K562 (cell line): ENCODE measurements around the gene AGXT. TPM values are rescaled to one million over a fixed set of nuclear protein-coding genes. Genes with fewer than 3 reads are reported as not detected.

ENCODE experiments used
- ATAC-seq: fragments of 200-7000 bp; cut with Tn5 transposase; 3 replicates; pipeline ENCODE4 v1.9.1; 2020; ENCODE audit warnings: moderate library complexity
- BruUV-seq: library from RNA; stranded (reverse); fragments of 400-500 nt; replicated peaks from 2 replicates; lab custom pipeline; 2021; lab: Mats Ljungman, UMichigan
- CTCF ChIA-PET: fragments of 300-600 bp; formaldehyde crosslinking; extraction: SDS; loops from one replicate; lab custom pipeline; 2021; ENCODE audit warnings: low intra/inter-chr PET ratio; lab: Yijun Ruan, JAX
- POLR2A ChIA-PET: fragments of 300-600, 350-650 bp; sonication (Branson Sonifier 250); formaldehyde crosslinking; extraction: SDS; loops from one replicate; lab custom pipeline; 2021; ENCODE audit warnings: antibody characterized with exemption, inconsistent platforms; lab: Yijun Ruan, JAX
- DNase-seq, 4 experiments: peaks; one replicate each; pipeline versions ENCODE4 v3.0.0 to v3.0.0-alpha.2; 2011 to 2018; ENCODE audit warnings: low spot score in 3 of 4, mixed read lengths in 3 of 4; ENCODE audit errors: extremely low read depth in 1 of 4
- FAIRE-seq: peaks from 2 replicates; lab custom pipeline; 2011; peaks lifted over from hg19 to GRCh38; lab: Jason Lieb, UNC
- H2AFZ ChIP-seq: 2 replicates; pipeline ENCODE4 v1.6.0; 2011; ENCODE audit warnings: low read depth, low read length, control low read depth, inconsistent platforms
- H3K27ac ChIP-seq: fragments of 200-600 bp; 3 replicates; pipeline ENCODE4 v1.8.0; 2011; ENCODE audit warnings: low read depth, mild to moderate bottlenecking, control low read depth, inconsistent platforms, low read length, moderate library complexity, mixed read lengths; ENCODE audit errors: extremely low read depth
- H3K27me3 ChIP-seq, 2 experiments: fragments of 300-600 bp in 1 of 2; 2 replicates in 1 of 2; 3 replicates in 1 of 2; pipeline versions ENCODE4 v1.6.0 to v1.8.0; 2011; ENCODE audit warnings: inconsistent platforms in 2 of 2, low read length in 2 of 2, mild to moderate bottlenecking in 1 of 2, mixed read lengths in 1 of 2, moderate library complexity in 1 of 2; ENCODE audit not compliant: control insufficient read depth in 2 of 2, insufficient read depth in 2 of 2
- H3K36me3 ChIP-seq: fragments of 300-600 bp; 3 replicates; pipeline ENCODE4 v1.8.0; 2011; ENCODE audit warnings: mild to moderate bottlenecking, low read length, inconsistent platforms; ENCODE audit not compliant: control insufficient read depth, insufficient read depth
- H3K4me1 ChIP-seq, 2 experiments: fragments of 200-600 bp in 1 of 2; replicated peaks in 1 of 2; 2 replicates in 1 of 2; 3 replicates in 1 of 2; pipeline versions ENCODE4 v1.5.1 to v1.8.0; 2011; ENCODE audit warnings: inconsistent platforms in 2 of 2, low read length in 2 of 2, mild to moderate bottlenecking in 1 of 2, mixed read lengths in 1 of 2, moderate library complexity in 1 of 2; ENCODE audit not compliant: control insufficient read depth in 2 of 2, insufficient read depth in 2 of 2
- H3K4me2 ChIP-seq: 2 replicates; pipeline ENCODE4 v1.6.1; 2011; ENCODE audit warnings: low read length, control low read depth, inconsistent platforms, mixed read lengths; ENCODE audit not compliant: insufficient read depth
- H3K4me3 ChIP-seq: fragments of 200-600 bp; sonication (generic), shearing (Covaris generic); 2 replicates; pipeline ENCODE4 v1.5.1; 2016; ENCODE audit warnings: control low read depth, inconsistent platforms
- H3K79me2 ChIP-seq: fragments of 200-600 bp; 3 replicates; pipeline ENCODE4 v1.8.0; 2011; ENCODE audit warnings: low read length, inconsistent platforms; ENCODE audit not compliant: control insufficient read depth, insufficient read depth
- H3K9ac ChIP-seq, 2 experiments: 2 replicates each; pipeline versions ENCODE4 v1.6.0 to v1.6.1; 2011; ENCODE audit warnings: low read depth in 2 of 2, low read length in 2 of 2, control low read depth in 1 of 2, inconsistent platforms in 1 of 2, mild to moderate bottlenecking in 1 of 2, mixed read lengths in 1 of 2; ENCODE audit not compliant: insufficient read depth in 1 of 2
- H3K9me1 ChIP-seq: one replicate; pipeline ENCODE4 v1.6.0; 2011; ENCODE audit warnings: inconsistent platforms, mild to moderate bottlenecking, low read length, moderate library complexity; ENCODE audit not compliant: control insufficient read depth, insufficient read depth
- H3K9me3 ChIP-seq: replicated peaks from 2 replicates; pipeline ENCODE4 v1.5.1; 2011; ENCODE audit warnings: low read depth, low read length, inconsistent platforms; ENCODE audit not compliant: control insufficient read depth, insufficient read depth
- H4K20me1 ChIP-seq: replicated peaks from 2 replicates; pipeline ENCODE4 v1.6.1; 2011; ENCODE audit warnings: low read length, inconsistent platforms, mixed read lengths; ENCODE audit not compliant: control insufficient read depth, insufficient read depth
- CHD4 ChIP-seq: fragments of 200-600 bp; sonication (generic); IDR thresholded peaks from 3 replicates; pipeline ENCODE4 v1.6.1; 2012; ENCODE audit warnings: low read depth, mild to moderate bottlenecking, mixed read lengths, low read length, inconsistent platforms; ENCODE audit not compliant: insufficient read depth, insufficient replicate concordance, poor library complexity, severe bottlenecking
- EZH2 ChIP-seq: IDR thresholded peaks from 2 replicates; pipeline ENCODE4 v1.6.1; 2012; ENCODE audit warnings: low read depth, mild to moderate bottlenecking, inconsistent platforms, low read length, borderline replicate concordance
- FOXA1 ChIP-seq: fragments of 450-650 bp; IDR thresholded peaks from 2 replicates; pipeline ENCODE4 v1.6.1; 2016; ENCODE audit warnings: mild to moderate bottlenecking, borderline replicate concordance
- FOXK1 ChIP-seq: sonication (generic); formaldehyde crosslinking; IDR thresholded peaks from 2 replicates; pipeline ENCODE4 v1.8.0; 2022; ENCODE audit warnings: missing genetic modification reagents, mild to moderate bottlenecking, borderline replicate concordance
- GATAD2B ChIP-seq: fragments of 450-650 bp; IDR thresholded peaks from 2 replicates; pipeline ENCODE4 v1.6.1; 2017; ENCODE audit warnings: mild to moderate bottlenecking, borderline replicate concordance
- IRF2 ChIP-seq: sonication (generic); formaldehyde crosslinking; IDR thresholded peaks from 2 replicates; pipeline ENCODE4 v1.8.1; 2022; ENCODE audit warnings: mild to moderate bottlenecking, missing genetic modification reagents
- MBD2 ChIP-seq: sonication (generic); IDR thresholded peaks from 2 replicates; pipeline ENCODE4 v1.6.1; 2016; ENCODE audit warnings: low read depth, borderline replicate concordance
- ZNF395 ChIP-seq: fragments of 200-800 bp; sonication (Bioruptor generic); IDR thresholded peaks from 2 replicates; pipeline ENCODE4 v1.6.1; 2017; ENCODE audit warnings: missing genetic modification characterization, missing compliant biosample characterization
- WGBS: fragments of 100-300 bp; shearing (Covaris generic); methylation state at CpG from one replicate; pipeline ENCODE4 v1.1.6; 2016; ENCODE audit warnings: low coverage, mixed read lengths; ENCODE audit not compliant: insufficient coverage; ENCODE audit errors: missing lambda C conversion rate; 5-methylcytosine and 5-hydroxymethylcytosine counted together
- in situ Hi-C: fragments of 300-500 bp; cut with MboI; formaldehyde crosslinking; loops from 4 replicates; pipeline ENCODE4 v1.15.0; 2018; ENCODE audit warnings: inconsistent platforms, mixed read lengths
- intact Hi-C: fragments of 100-400 bp; cut with micrococcal nuclease; formaldehyde crosslinking; loops from 2 replicates; pipeline ENCODE4 v1.14.2; 2022
- polyA plus RNA-seq, 8 experiments: library from polyadenylated mRNA; depleted of rRNA in 4 of 8; stranded (reverse) in 5 of 8; unstranded in 3 of 8; fragments of >200 nt; fragmentation: Nextera tagmentation in 2 of 8; fragmentation: Illumina TruSeq in 1 of 8; extraction: Ambion mirVana in 2 of 8; extraction: Trizol in 1 of 8; gene quantifications; 2 replicates each; pipeline versions ENCODE4 v1.2.1 to v1.2.3, GENCODE V29; 2011 to 2014; ENCODE audit warnings: inconsistent platforms in 1 of 8, missing spikeins in 1 of 8
- total RNA-seq, 7 experiments: library from RNA; depleted of rRNA in 6 of 7; stranded (reverse); fragments of >200 nt in 6 of 7; fragmentation: Illumina TruSeq in 2 of 7; extraction: Trizol in 2 of 7; gene quantifications; 2 replicates each; pipeline versions ENCODE4 v1.2.1 to v1.2.3, GENCODE V29; 2011 to 2021; ENCODE audit warnings: low replicate concordance in 1 of 7

AGXT gene
- total and polyA plus RNA-seq, 9 of the 15 experiments (the other 6 are each of a cell fraction or from before 2014, with no cell fraction given), result 0.18 TPM; not detected in 8

DNA sequence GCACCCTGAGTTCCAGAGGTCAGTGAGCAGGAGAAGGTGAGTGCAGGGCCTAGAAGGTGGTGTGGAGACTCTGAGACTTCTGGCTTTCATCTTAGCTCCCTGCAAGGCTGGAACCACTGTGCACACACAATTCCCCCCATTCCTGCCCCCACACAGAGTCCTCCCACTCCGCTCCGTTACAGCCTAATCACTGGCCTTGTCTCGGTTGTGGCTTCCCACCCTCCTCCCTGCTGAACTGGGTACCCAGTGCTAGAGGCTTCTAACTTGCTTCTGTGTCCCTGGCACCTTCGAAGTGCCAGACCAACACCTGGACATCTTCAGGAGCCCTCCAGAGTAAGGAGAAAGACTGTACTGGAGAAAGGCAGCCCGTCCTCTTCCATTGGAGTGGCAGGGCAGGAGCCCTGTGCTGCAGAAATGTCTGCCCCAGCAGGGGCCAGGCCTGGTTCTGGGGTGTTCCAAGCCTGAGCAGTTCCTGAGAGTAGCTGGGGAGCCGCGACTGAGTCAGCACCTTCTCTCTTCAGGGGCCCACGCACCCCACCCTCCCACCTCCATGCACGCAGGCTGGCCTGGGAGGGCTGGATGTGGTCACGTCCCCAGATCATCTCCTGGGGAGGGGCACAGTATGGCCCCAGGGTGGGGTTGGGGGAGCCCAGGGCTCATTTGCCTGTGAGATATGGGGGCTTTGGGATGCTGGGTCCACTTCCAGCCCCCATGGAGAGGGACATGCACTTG lies 60.9 kb downstream of the AGXT start:
- intact Hi-C loops, result no loop called here
- ATAC-seq, result no peak
- no peak overlapping the region for H3K9ac ChIP-seq
- H3K79me2 ChIP-seq, result no peaks in the 10 kb centered on the region
- H3K36me3 ChIP-seq, result no peaks in the 10 kb centered on the region
- POLR2A ChIA-PET, result no interaction called here
- H3K4me1 ChIP-seq, result peaks cover 0 to 7% of the 10 kb centered on the region in 2 experiments; a peak in 2 of 5 replicates
- no peaks in the 10 kb centered on the region for H3K9me3 ChIP-seq
- H2AFZ ChIP-seq, result no peak overlapping the region
- no peak for FAIRE-seq
- H4K20me1 ChIP-seq, result no peaks in the 10 kb centered on the region
- TF ChIP-seq CHD4 (no peak), FOXK1 (CRISPR knock-in tag) (no peak), FOXA1 (no peak), GATAD2B (no peak), EZH2 (no peak), MBD2 (no peak), ZNF395 (CRISPR knock-in tag) (no peak), IRF2 (CRISPR knock-in tag) (no peak)
- H3K27me3 ChIP-seq, result peaks cover 0 to 66% of the 10 kb centered on the region in 2 experiments; a peak in 3 of 5 replicates
- H3K9me1 ChIP-seq, result no peaks in the 10 kb centered on the region
- no peak overlapping the region for H3K4me2 ChIP-seq
- no TSS peak for BruUV-seq
- WGBS, result 7% methylated on average over 6 of the region's 10 CpGs
- no peak overlapping the region for H3K4me3 ChIP-seq
- CTCF ChIA-PET, result no interaction called here
- in situ Hi-C loops, result no loop called here
- H3K27ac ChIP-seq, result no peak overlapping the region
- no peak for DNase-seq

Other genes starting within 250 kb of the AGXT start
Only the 7 nearest of the 8 such genes appear.
- not detected in 2 replicates for gene AQP12B, start 185.9 kb upstream of the AGXT start, total RNA-seq (2014; rRNA removed)
- not detected in 2 replicates for gene AQP12B, start 185.9 kb upstream of the AGXT start, total RNA-seq (2014; rRNA removed; fragmentation: Illumina TruSeq; extraction: Trizol)
- gene AQP12B, start 185.9 kb upstream of the AGXT start, total RNA-seq (2015; rRNA removed; fragmentation: Illumina TruSeq; extraction: Trizol), result not detected in 2 replicates
- not detected in 2 replicates for gene AQP12B, start 185.9 kb upstream of the AGXT start, total RNA-seq (2021)
- not detected in 2 replicates for gene AQP12B, start 185.9 kb upstream of the AGXT start, polyA plus RNA-seq (2011; rRNA removed)
- not detected in 2 replicates for gene AQP12B, start 185.9 kb upstream of the AGXT start, polyA plus RNA-seq (2014; fragmentation: Illumina TruSeq; extraction: Trizol)
- gene AQP12B, start 185.9 kb upstream of the AGXT start, polyA plus RNA-seq (2014; fragmentation: Nextera tagmentation; extraction: Ambion mirVana), result not detected
- not detected in 2 replicates for gene AQP12B, start 185.9 kb upstream of the AGXT start, polyA plus RNA-seq (2014; rRNA removed)
- gene AQP12A, start 177.0 kb upstream of the AGXT start, total RNA-seq (2014; rRNA removed), result not detected in 2 replicates
- gene AQP12A, start 177.0 kb upstream of the AGXT start, total RNA-seq (2014; rRNA removed; fragmentation: Illumina TruSeq; extraction: Trizol), result not detected in 2 replicates
- gene AQP12A, start 177.0 kb upstream of the AGXT start, total RNA-seq (2015; rRNA removed; fragmentation: Illumina TruSeq; extraction: Trizol), result not detected in 2 replicates
- gene AQP12A, start 177.0 kb upstream of the AGXT start, total RNA-seq (2021), result not detected in 2 replicates
- not detected in 2 replicates for gene AQP12A, start 177.0 kb upstream of the AGXT start, polyA plus RNA-seq (2011; rRNA removed)
- not detected in 2 replicates for gene AQP12A, start 177.0 kb upstream of the AGXT start, polyA plus RNA-seq (2014; fragmentation: Illumina TruSeq; extraction: Trizol)
- not detected for gene AQP12A, start 177.0 kb upstream of the AGXT start, polyA plus RNA-seq (2014; fragmentation: Nextera tagmentation; extraction: Ambion mirVana)
- gene AQP12A, start 177.0 kb upstream of the AGXT start, polyA plus RNA-seq (2014; rRNA removed), result not detected in 2 replicates
- gene KIF1A, start 48.6 kb upstream of the AGXT start, total RNA-seq (2014; rRNA removed), result 0.29 and 0.59 TPM in 2 replicates
- gene KIF1A, start 48.6 kb upstream of the AGXT start, total RNA-seq (2014; rRNA removed; fragmentation: Illumina TruSeq; extraction: Trizol), result 0.33 TPM in 1 of 2 replicates, not detected in the other
- 0.07 and 0.11 TPM in 2 replicates for gene KIF1A, start 48.6 kb upstream of the AGXT start, total RNA-seq (2015; rRNA removed; fragmentation: Illumina TruSeq; extraction: Trizol)
- gene KIF1A, start 48.6 kb upstream of the AGXT start, total RNA-seq (2021), result 0.94 and 1.4 TPM in 2 replicates
- 0.39 and 0.45 TPM in 2 replicates for gene KIF1A, start 48.6 kb upstream of the AGXT start, polyA plus RNA-seq (2011; rRNA removed)
- 0.39 and 1.1 TPM in 2 replicates for gene KIF1A, start 48.6 kb upstream of the AGXT start, polyA plus RNA-seq (2014; fragmentation: Illumina TruSeq; extraction: Trizol)
- gene KIF1A, start 48.6 kb upstream of the AGXT start, polyA plus RNA-seq (2014; fragmentation: Nextera tagmentation; extraction: Ambion mirVana), result not detected
- 0.12 and 0.15 TPM in 2 replicates for gene KIF1A, start 48.6 kb upstream of the AGXT start, polyA plus RNA-seq (2014; rRNA removed)
- not detected in 2 replicates for gene MAB21L4, start 27.3 kb downstream of the AGXT start, total RNA-seq (2014; rRNA removed)
- not detected in 2 replicates for gene MAB21L4, start 27.3 kb downstream of the AGXT start, total RNA-seq (2014; rRNA removed; fragmentation: Illumina TruSeq; extraction: Trizol)
- not detected in 2 replicates for gene MAB21L4, start 27.3 kb downstream of the AGXT start, total RNA-seq (2015; rRNA removed; fragmentation: Illumina TruSeq; extraction: Trizol)
- gene MAB21L4, start 27.3 kb downstream of the AGXT start, total RNA-seq (2021), result not detected in 2 replicates
- gene MAB21L4, start 27.3 kb downstream of the AGXT start, polyA plus RNA-seq (2011; rRNA removed), result 0.05 TPM in 1 of 2 replicates, not detected in the other
- gene MAB21L4, start 27.3 kb downstream of the AGXT start, polyA plus RNA-seq (2014; fragmentation: Illumina TruSeq; extraction: Trizol), result 0.07 TPM in 1 of 2 replicates, not detected in the other
- not detected for gene MAB21L4, start 27.3 kb downstream of the AGXT start, polyA plus RNA-seq (2014; fragmentation: Nextera tagmentation; extraction: Ambion mirVana)
- 0.03 TPM in 1 of 2 replicates, not detected in the other for gene MAB21L4, start 27.3 kb downstream of the AGXT start, polyA plus RNA-seq (2014; rRNA removed)
- gene CROCC2, start 37.5 kb downstream of the AGXT start, total RNA-seq (2014; rRNA removed), result not detected in 2 replicates
- not detected in 2 replicates for gene CROCC2, start 37.5 kb downstream of the AGXT start, total RNA-seq (2014; rRNA removed; fragmentation: Illumina TruSeq; extraction: Trizol)
- gene CROCC2, start 37.5 kb downstream of the AGXT start, total RNA-seq (2015; rRNA removed; fragmentation: Illumina TruSeq; extraction: Trizol), result not detected in 2 replicates
- not detected in 2 replicates for gene CROCC2, start 37.5 kb downstream of the AGXT start, total RNA-seq (2021)
- not detected in 2 replicates for gene CROCC2, start 37.5 kb downstream of the AGXT start, polyA plus RNA-seq (2011; rRNA removed)
- gene CROCC2, start 37.5 kb downstream of the AGXT start, polyA plus RNA-seq (2014; fragmentation: Illumina TruSeq; extraction: Trizol), result not detected in 2 replicates
- gene CROCC2, start 37.5 kb downstream of the AGXT start, polyA plus RNA-seq (2014; fragmentation: Nextera tagmentation; extraction: Ambion mirVana), result not detected
- gene CROCC2, start 37.5 kb downstream of the AGXT start, polyA plus RNA-seq (2014; rRNA removed), result not detected in 2 replicates
- gene SNED1, start 129.8 kb downstream of the AGXT start, total RNA-seq (2014; rRNA removed), result not detected in 2 replicates
- not detected in 2 replicates for gene SNED1, start 129.8 kb downstream of the AGXT start, total RNA-seq (2014; rRNA removed; fragmentation: Illumina TruSeq; extraction: Trizol)
- not detected in 2 replicates for gene SNED1, start 129.8 kb downstream of the AGXT start, total RNA-seq (2015; rRNA removed; fragmentation: Illumina TruSeq; extraction: Trizol)
- 0.02 and 0.07 TPM in 2 replicates for gene SNED1, start 129.8 kb downstream of the AGXT start, total RNA-seq (2021)
- 0.06 TPM in 1 of 2 replicates, not detected in the other for gene SNED1, start 129.8 kb downstream of the AGXT start, polyA plus RNA-seq (2011; rRNA removed)
- not detected in 2 replicates for gene SNED1, start 129.8 kb downstream of the AGXT start, polyA plus RNA-seq (2014; fragmentation: Illumina TruSeq; extraction: Trizol)
- under 1 TPM; 0.03 to 0.04 TPM for gene SNED1, start 129.8 kb downstream of the AGXT start, polyA plus RNA-seq (2014; fragmentation: Nextera tagmentation; extraction: Ambion mirVana)
- 0.03 TPM in 1 of 2 replicates, not detected in the other for gene SNED1, start 129.8 kb downstream of the AGXT start, polyA plus RNA-seq (2014; rRNA removed)
- 15.6 and 19.7 TPM in 2 replicates for gene MTERF4, start 233.5 kb downstream of the AGXT start, total RNA-seq (2014; rRNA removed)
- 21.2 and 25.4 TPM in 2 replicates for gene MTERF4, start 233.5 kb downstream of the AGXT start, total RNA-seq (2014; rRNA removed; fragmentation: Illumina TruSeq; extraction: Trizol)
- gene MTERF4, start 233.5 kb downstream of the AGXT start, total RNA-seq (2015; rRNA removed; fragmentation: Illumina TruSeq; extraction: Trizol), result 22.8 and 23.6 TPM in 2 replicates
- 15.3 and 16.4 TPM in 2 replicates for gene MTERF4, start 233.5 kb downstream of the AGXT start, total RNA-seq (2021)
- 19.5 and 29.6 TPM in 2 replicates for gene MTERF4, start 233.5 kb downstream of the AGXT start, polyA plus RNA-seq (2011; rRNA removed)
- 26.7 and 28.1 TPM in 2 replicates for gene MTERF4, start 233.5 kb downstream of the AGXT start, polyA plus RNA-seq (2014; fragmentation: Illumina TruSeq; extraction: Trizol)
- gene MTERF4, start 233.5 kb downstream of the AGXT start, polyA plus RNA-seq (2014; fragmentation: Nextera tagmentation; extraction: Ambion mirVana), result 10 to 100 TPM; 15.8 to 20.9 TPM
- 24.7 and 36.8 TPM in 2 replicates for gene MTERF4, start 233.5 kb downstream of the AGXT start, polyA plus RNA-seq (2014; rRNA removed)